Glutamatergic neuron (in vitro differentiated cells): ENCODE data around the gene IRF2. TPM values are rescaled to one million over a fixed set of nuclear protein-coding genes. Genes with fewer than 3 reads are reported as not detected.

Source experiments
- DNase-seq: peaks from one replicate; pipeline ENCODE4 v3.0.0; 2022
- H3K27ac Mint-ChIP-seq: one replicate; pipeline ENCODE4 v1.8.0; 2020; ENCODE audit warnings: mild to moderate bottlenecking, mixed read lengths, inconsistent platforms; ENCODE audit not compliant: unreplicated experiment
- H3K27me3 Mint-ChIP-seq: one replicate; pipeline ENCODE4 v1.8.0; 2020; ENCODE audit warnings: mild to moderate bottlenecking, moderate library complexity, mixed read lengths, inconsistent platforms; ENCODE audit not compliant: unreplicated experiment
- H3K36me3 Mint-ChIP-seq: one replicate; pipeline ENCODE4 v1.8.0; 2020; ENCODE audit warnings: mild to moderate bottlenecking, mixed read lengths, inconsistent platforms; ENCODE audit not compliant: unreplicated experiment
- H3K4me1 Mint-ChIP-seq: one replicate; pipeline ENCODE4 v1.8.0; 2020; ENCODE audit warnings: mild to moderate bottlenecking, low read depth, mixed read lengths, inconsistent platforms; ENCODE audit not compliant: unreplicated experiment
- H3K4me3 Mint-ChIP-seq: one replicate; pipeline ENCODE4 v1.8.0; 2020; ENCODE audit warnings: mild to moderate bottlenecking, mixed read lengths, inconsistent platforms; ENCODE audit not compliant: unreplicated experiment
- H3K9me3 Mint-ChIP-seq: one replicate; pipeline ENCODE4 v1.8.0; 2020; ENCODE audit warnings: mild to moderate bottlenecking, moderate library complexity, mixed read lengths, inconsistent platforms; ENCODE audit not compliant: unreplicated experiment
- total RNA-seq: library from RNA; stranded (reverse); fragmentation: NEBNext Ultra II Directional; extraction: Animal tissue kit (Norgen Biotek cat#: 25700); gene quantifications from one replicate; pipeline ENCODE4 v1.2.1, GENCODE V29; 2021; ENCODE audit not compliant: unreplicated experiment
- TF ChIP-seq, protein P1 (sequence below): fragments of 200-600 bp; sonication (generic); IDR thresholded peaks from one replicate; pipeline ENCODE4 v1.5.0; 2021; ENCODE audit not compliant: partially characterized antibody, unreplicated experiment

Gene IRF2
- total RNA-seq, 1 donor from 2014 or later = 7.4 TPM

DNA sequence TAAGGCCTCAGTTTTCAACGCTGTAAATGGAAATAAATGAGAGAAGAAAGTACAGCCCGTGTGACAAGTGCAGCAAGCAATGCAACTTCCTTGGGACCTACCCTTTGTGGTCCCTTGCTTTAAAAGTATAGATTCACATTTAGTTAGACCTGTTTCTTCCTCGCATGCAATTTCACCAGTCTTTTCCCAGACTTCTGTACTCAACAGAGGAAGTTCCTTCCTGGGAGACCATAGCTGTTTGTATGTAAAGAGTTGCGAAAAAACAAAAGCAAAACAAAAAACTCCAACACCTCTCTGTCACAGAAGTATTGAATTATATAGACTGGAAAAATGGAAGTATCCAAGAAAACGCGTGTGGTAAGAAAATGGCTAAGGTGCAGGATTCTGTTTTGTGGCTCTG is 1.1 kb upstream of the IRF2 start:
- TF ChIP-seq, protein P1, sequence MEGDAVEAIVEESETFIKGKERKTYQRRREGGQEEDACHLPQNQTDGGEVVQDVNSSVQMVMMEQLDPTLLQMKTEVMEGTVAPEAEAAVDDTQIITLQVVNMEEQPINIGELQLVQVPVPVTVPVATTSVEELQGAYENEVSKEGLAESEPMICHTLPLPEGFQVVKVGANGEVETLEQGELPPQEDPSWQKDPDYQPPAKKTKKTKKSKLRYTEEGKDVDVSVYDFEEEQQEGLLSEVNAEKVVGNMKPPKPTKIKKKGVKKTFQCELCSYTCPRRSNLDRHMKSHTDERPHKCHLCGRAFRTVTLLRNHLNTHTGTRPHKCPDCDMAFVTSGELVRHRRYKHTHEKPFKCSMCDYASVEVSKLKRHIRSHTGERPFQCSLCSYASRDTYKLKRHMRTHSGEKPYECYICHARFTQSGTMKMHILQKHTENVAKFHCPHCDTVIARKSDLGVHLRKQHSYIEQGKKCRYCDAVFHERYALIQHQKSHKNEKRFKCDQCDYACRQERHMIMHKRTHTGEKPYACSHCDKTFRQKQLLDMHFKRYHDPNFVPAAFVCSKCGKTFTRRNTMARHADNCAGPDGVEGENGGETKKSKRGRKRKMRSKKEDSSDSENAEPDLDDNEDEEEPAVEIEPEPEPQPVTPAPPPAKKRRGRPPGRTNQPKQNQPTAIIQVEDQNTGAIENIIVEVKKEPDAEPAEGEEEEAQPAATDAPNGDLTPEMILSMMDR = no peak
- Mint-ChIP-seq H3K36me3 (no peaks in the 10 kb centered on the region), H3K4me1 (peaks cover 5% of the 10 kb centered on the region), H3K27me3 (peaks cover 7% of the 10 kb centered on the region), H3K4me3 (peak overlapping the region; percentile 97), H3K9me3 (peaks cover 7% of the 10 kb centered on the region), H3K27ac (peak overlapping the region; percentile 8)
- DNase-seq = no peak

GRCh38 chr4:184475096-184475461 is 729 bp upstream of the IRF2 start:
- peaks cover 7% of the 10 kb centered on the region for H3K9me3 Mint-ChIP-seq
- DNase-seq = no peak
- peaks cover 5% of the 10 kb centered on the region for H3K4me1 Mint-ChIP-seq
- H3K4me3 Mint-ChIP-seq = peak overlapping the region; percentile 97
- TF ChIP-seq, protein P1 = no peak
- H3K36me3 Mint-ChIP-seq = no peaks in the 10 kb centered on the region
- peaks cover 7% of the 10 kb centered on the region for H3K27me3 Mint-ChIP-seq
- peak overlapping the region; percentile 8 for H3K27ac Mint-ChIP-seq

- TF ChIP-seq, protein P1 = no peak
- peaks cover 7% of the 10 kb centered on the region for H3K9me3 Mint-ChIP-seq
- H3K27me3 Mint-ChIP-seq = peaks cover 7% of the 10 kb centered on the region
- H3K36me3 Mint-ChIP-seq = no peaks in the 10 kb centered on the region
- peak; percentile 72 for DNase-seq
- H3K4me3 Mint-ChIP-seq = peak overlapping the region; percentile 97
- peak overlapping the region; percentile 89 for H3K27ac Mint-ChIP-seq
- peaks cover 5% of the 10 kb centered on the region for H3K4me1 Mint-ChIP-seq
Measured at GRCh38 chr4:184473499-184474262, 669 bp downstream of the IRF2 start.

DNA sequence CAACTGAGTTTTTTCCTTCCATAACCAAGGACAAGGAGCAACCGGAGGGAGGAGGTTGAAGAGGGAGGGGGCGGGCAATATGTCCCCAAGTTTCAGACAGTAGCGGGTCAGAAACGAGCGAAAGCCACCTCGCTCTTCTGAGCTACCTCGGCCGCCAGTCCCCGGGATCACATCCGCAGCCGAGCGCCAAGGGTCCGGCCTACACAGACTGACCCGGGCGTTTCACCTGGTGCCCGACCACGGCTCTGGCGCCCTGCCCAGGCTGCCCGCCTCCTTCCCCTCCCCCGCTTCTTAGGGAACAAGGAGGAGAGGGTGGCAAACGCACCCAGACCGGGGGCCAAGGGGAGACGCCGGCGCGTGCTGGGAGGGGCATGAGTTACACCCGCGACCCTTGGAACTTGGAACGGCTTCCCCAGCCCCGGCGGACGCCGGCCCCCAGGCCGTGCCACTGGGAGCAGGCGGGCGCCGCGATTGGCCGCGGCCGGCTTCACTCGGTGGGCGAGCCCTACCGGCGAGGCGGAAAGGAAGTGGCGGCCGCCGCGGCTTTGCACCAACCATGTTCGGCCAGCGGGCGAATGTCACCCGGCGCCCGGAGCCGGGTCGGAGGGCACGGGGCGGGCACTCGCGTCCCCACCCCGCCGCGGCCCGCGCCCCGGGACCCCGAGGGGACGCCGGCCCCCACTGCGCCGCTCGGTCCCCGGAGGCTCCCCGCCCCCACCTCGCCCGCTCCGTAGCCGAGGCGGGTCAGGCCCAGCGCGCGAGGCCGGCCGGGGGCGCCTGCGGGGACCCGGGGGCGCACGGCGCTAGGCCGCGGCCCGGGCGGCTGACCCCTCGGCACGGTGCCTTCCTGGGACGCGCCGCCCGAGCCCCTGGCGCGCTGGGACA is 1.5 kb downstream of the IRF2 start:
- no peaks in the 10 kb centered on the region for H3K36me3 Mint-ChIP-seq

More for the DNA sequence above, 1.5 kb downstream of the IRF2 start:
- TF ChIP-seq, protein P1 = no peak
- peak; percentile 81 for DNase-seq
- H3K27ac Mint-ChIP-seq = peak overlapping the region; percentile 72
- H3K27me3 Mint-ChIP-seq = peaks cover 7% of the 10 kb centered on the region
- H3K9me3 Mint-ChIP-seq = peaks cover 7% of the 10 kb centered on the region
- peaks cover 5% of the 10 kb centered on the region for H3K4me1 Mint-ChIP-seq
- peak overlapping the region; percentile 88 for H3K4me3 Mint-ChIP-seq
